SU-DHL-6 (cell line): ENCODE data around the gene WNT7A.

Source experiments
- H2AFZ ChIP-seq: fragments of 200-600 bp; sonication (generic); 2 replicates; pipeline ENCODE4 v1.6.1; 2014; ENCODE audit warnings: low read depth, mild to moderate bottlenecking, moderate library complexity, mixed read lengths, antibody characterized with exemption, low read length; ENCODE audit not compliant: severe bottlenecking
- H3F3A ChIP-seq: fragments of 200-600 bp; shearing (Covaris generic); 2 replicates; pipeline ENCODE4 v1.6.0; 2016; ENCODE audit warnings: antibody characterized with exemption, mild to moderate bottlenecking; ENCODE audit not compliant: insufficient read depth
- H3K27ac ChIP-seq: fragments of 200-600 bp; sonication (generic); 2 replicates; pipeline ENCODE4 v1.5.1; 2016; ENCODE audit warnings: low read depth, mild to moderate bottlenecking, low read length, moderate library complexity, mixed read lengths
- H3K27me3 ChIP-seq: fragments of 200-600 bp; sonication (generic), shearing (Covaris generic); 2 replicates; pipeline ENCODE4 v1.6.0; 2014; ENCODE audit warnings: mild to moderate bottlenecking, low read length
- H3K36me3 ChIP-seq: fragments of 200-600 bp; sonication (generic); 2 replicates; pipeline ENCODE4 v1.6.1; 2014; ENCODE audit warnings: mild to moderate bottlenecking, low read length, mixed read lengths
- H3K4me2 ChIP-seq: fragments of 300-600, 200-600 bp; shearing (Covaris generic), sonication (generic); 2 replicates; pipeline ENCODE4 v1.6.0; 2014; ENCODE audit warnings: low read length, low read depth, mild to moderate bottlenecking; ENCODE audit not compliant: poor library complexity, severe bottlenecking
- H3K4me3 ChIP-seq: fragments of 200-600 bp; sonication (generic); 2 replicates; pipeline ENCODE4 v1.5.1; 2014; ENCODE audit warnings: antibody characterized with exemption, low read length, mild to moderate bottlenecking, mixed read lengths; ENCODE audit not compliant: insufficient read depth, poor library complexity, severe bottlenecking
- H3K79me2 ChIP-seq: fragments of 200-600 bp; sonication (generic); 2 replicates; pipeline ENCODE4 v1.6.1; 2014; ENCODE audit warnings: mild to moderate bottlenecking, low read length, moderate library complexity; ENCODE audit not compliant: insufficient read depth
- H3K9ac ChIP-seq: fragments of 200-600 bp; sonication (generic); 2 replicates; pipeline ENCODE4 v1.7.0; 2014; ENCODE audit warnings: mild to moderate bottlenecking, low read length
- H3K9me2 ChIP-seq: fragments of 200-600 bp; sonication (generic); replicated peaks from 2 replicates; pipeline ENCODE4 v1.6.1; 2014; ENCODE audit warnings: low read length; ENCODE audit not compliant: insufficient read depth
- H3K9me3 ChIP-seq: fragments of 200-600 bp; sonication (generic); 2 replicates; pipeline ENCODE4 v1.6.1; 2014; ENCODE audit warnings: low read length, mixed read lengths; ENCODE audit not compliant: insufficient read depth
- H4K20me1 ChIP-seq: fragments of 200-600 bp; sonication (generic); 2 replicates; pipeline ENCODE4 v1.6.1; 2014; ENCODE audit warnings: low read depth, mild to moderate bottlenecking, antibody characterized with exemption, low read length, moderate library complexity, mixed read lengths
- CTCF ChIP-seq: fragments of 200-600 bp; sonication (generic); IDR thresholded peaks from one replicate; pipeline ENCODE4 v1.5.1; 2017; ENCODE audit warnings: antibody characterized with exemption, mild to moderate bottlenecking, low read length, moderate library complexity; ENCODE audit not compliant: insufficient read depth, poor library complexity, severe bottlenecking
- EZH2phosphoT487 ChIP-seq: fragments of 200-600 bp; sonication (generic), shearing (Covaris generic); conservative IDR thresholded peaks from 2 replicates; pipeline ENCODE4 v1.6.1; 2018; ENCODE audit warnings: mild to moderate bottlenecking, antibody characterized with exemption, low read length, moderate library complexity, mixed read lengths

The WNT7A gene

GRCh38 chr3:13883681-13884080, 3.8 kb upstream of the WNT7A start:
- no peaks in the 10 kb centered on the region for H3F3A ChIP-seq
- TF ChIP-seq CTCF (no peak), EZH2phosphoT487 (no peak)
- no peak overlapping the region for H3K4me2 ChIP-seq
- H4K20me1 ChIP-seq: no peaks in the 10 kb centered on the region
- H2AFZ ChIP-seq: no peak overlapping the region
- H3K79me2 ChIP-seq: no peaks in the 10 kb centered on the region
- H3K9me3 ChIP-seq: no peaks in the 10 kb centered on the region
- H3K4me3 ChIP-seq: no peak overlapping the region
- H3K9me2 ChIP-seq: no peaks in the 10 kb centered on the region
- no peaks in the 10 kb centered on the region for H3K27me3 ChIP-seq
- H3K36me3 ChIP-seq: no peaks in the 10 kb centered on the region
- no peak overlapping the region for H3K9ac ChIP-seq
- no peak overlapping the region for H3K27ac ChIP-seq

DNA sequence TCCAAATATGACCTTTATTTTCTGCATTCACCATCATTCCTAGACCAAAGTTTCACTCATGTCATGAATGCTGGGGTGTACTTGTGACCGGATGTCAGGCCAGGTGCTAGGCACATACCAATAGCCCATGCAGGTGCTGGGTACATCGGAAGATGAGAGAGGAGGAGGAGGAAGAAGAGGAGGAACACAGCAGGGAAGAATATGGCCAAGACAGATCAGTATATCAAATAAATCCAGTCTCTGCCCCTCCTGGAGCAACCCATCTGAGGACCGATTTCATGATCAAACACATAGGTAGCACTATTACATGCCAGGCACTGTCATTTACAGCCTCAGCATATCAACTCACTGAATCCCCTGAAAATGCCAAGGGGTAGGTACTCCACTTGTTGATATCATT, 3.0 kb upstream of the WNT7A start:
- Histone ChIP-seq H3K4me3 (no peak overlapping the region), H2AFZ (no peak overlapping the region), H4K20me1 (no peaks in the 10 kb centered on the region), H3K36me3 (no peaks in the 10 kb centered on the region), H3K4me2 (no peak overlapping the region), H3K9me3 (no peaks in the 10 kb centered on the region), H3K27me3 (no peaks in the 10 kb centered on the region), H3K79me2 (no peaks in the 10 kb centered on the region), H3K9ac (no peak overlapping the region), H3F3A (no peaks in the 10 kb centered on the region), H3K9me2 (no peaks in the 10 kb centered on the region), H3K27ac (no peak overlapping the region)
- TF ChIP-seq CTCF: no peak

DNA sequence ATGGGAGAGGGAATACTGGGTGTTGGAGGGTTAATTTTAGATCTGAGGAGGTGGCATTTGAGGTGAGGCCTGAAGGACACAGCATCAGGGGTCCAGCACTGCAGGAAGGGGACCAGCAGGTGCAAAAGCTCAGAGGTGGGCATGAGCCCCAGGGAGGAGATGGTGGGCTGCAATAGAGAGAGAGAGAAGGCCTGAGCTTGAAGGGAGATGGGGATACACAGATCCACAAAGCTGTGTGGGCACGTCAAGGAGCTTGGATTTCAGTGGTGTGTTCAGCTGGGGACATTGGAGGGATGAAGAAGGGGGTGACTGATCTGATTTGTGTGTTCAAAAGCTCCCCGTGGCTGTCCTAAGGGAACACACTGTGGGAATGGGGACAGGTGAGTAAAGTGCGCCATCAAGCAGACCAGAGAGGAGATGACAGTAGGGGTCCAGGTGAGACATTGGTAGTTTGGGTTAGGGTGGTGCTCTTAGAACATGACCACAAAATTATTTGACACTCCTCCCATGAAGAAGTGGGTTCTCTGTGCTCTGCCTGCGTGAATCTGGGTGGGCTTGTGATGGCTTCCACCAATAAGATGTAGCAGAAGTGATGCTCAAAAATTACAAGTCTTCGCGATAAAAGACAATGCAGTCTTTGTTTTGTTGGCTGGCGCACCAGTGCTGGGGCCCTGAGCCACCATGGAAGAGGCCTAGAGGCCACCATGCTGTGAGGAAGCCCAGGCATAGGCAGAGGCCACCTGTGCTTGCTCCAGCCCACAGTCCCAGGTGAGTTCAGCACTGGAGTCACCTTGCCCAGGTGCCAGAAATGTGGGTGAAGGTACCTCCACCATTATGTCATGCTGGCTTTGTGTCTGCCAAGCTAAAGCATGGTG, 1.9 kb upstream of the WNT7A start:
- TF ChIP-seq CTCF (no peak), EZH2phosphoT487 (no peak)
- no peaks in the 10 kb centered on the region for H3K9me2 ChIP-seq
- H3F3A ChIP-seq: no peaks in the 10 kb centered on the region
- H2AFZ ChIP-seq: no peak overlapping the region
- H3K9ac ChIP-seq: no peak overlapping the region
- no peak overlapping the region for H3K4me3 ChIP-seq
- H3K36me3 ChIP-seq: no peaks in the 10 kb centered on the region
- H3K27me3 ChIP-seq: no peaks in the 10 kb centered on the region
- H4K20me1 ChIP-seq: no peaks in the 10 kb centered on the region
- no peaks in the 10 kb centered on the region for H3K9me3 ChIP-seq
- no peaks in the 10 kb centered on the region for H3K79me2 ChIP-seq
- H3K27ac ChIP-seq: no peak overlapping the region
- H3K4me2 ChIP-seq: no peak overlapping the region
